ENCODE measurements around the gene OSBPL3. TPM values are rescaled to one million over a fixed set of nuclear protein-coding genes. Genes with fewer than 3 reads are reported as not detected.

The OSBPL3 gene
- polyA plus RNA-seq, 3 donors, result 2.6 to 9.2 (median 3.7) TPM

DNA sequence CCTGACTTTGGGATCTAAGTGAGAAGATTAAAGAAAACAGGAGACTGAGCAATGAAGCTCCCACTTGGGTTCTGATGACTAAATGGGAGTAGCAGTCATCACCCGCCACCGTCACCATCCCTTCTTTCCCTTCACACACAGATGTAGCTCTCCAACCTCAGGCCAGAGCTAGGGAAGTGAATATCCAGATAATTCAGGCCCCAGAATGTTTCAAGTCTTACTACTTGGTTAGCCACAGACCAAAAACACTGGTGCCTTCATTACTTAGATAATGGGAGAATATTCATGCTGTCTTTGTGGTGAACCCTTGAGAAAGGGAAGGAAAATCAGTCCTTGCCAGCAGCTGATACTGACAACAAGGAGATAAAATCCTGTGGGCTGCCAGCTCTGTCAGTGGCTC, 100.7 kb downstream of the OSBPL3 start:
- Mint-ChIP-seq H3K27ac (no peak overlapping the region), H3K4me3 (no peak overlapping the region), H3K36me3 (peaks cover 2 to 5% of the 10 kb centered on the region in 2 donors), H3K9me3 (no peaks in the 10 kb centered on the region), H3K4me1 (peaks cover 10% of the 10 kb centered on the region), H3K27me3 (ENCODE audit: low read depth in 3 of 3) (peaks cover 0 to 1% (median 0%) of the 10 kb centered on the region in 3 donors)
- Histone ChIP-seq H3K79me2 (ENCODE audit: insufficient read depth, low read length) (no peaks in the 10 kb centered on the region), H3K36me3 (replicated peaks in 1 of 2; ENCODE audit: control insufficient read depth in 1 of 2, insufficient read depth in 2 of 2, low read length in 2 of 2) (no peaks in the 10 kb centered on the region), H3K9me3 (replicated peaks in 1 of 2; ENCODE audit: control insufficient read depth in 1 of 2, insufficient read depth in 1 of 2, low read length in 2 of 2) (no peaks in the 10 kb centered on the region), H3K27ac (ENCODE audit: low read depth in 1 of 2, low read length in 2 of 2) (no peak overlapping the region), H3K4me1 (ENCODE audit: control insufficient read depth in 1 of 2, insufficient read depth in 2 of 2, low read length in 2 of 2) (peaks cover 0 to 5% of the 10 kb centered on the region in 2 donors), H3K4me2 (replicated peaks; ENCODE audit: extremely low read depth, low read length, poor library complexity, severe bottlenecking) (no peak overlapping the region), H3K4me3 (replicated peaks in 1 of 3; ENCODE audit: low read depth in 2 of 3, low read length in 3 of 3) (no peak overlapping the region), H3K27me3 (ENCODE audit: control insufficient read depth in 2 of 2, insufficient read depth in 2 of 2, low read length in 2 of 2) (no peaks in the 10 kb centered on the region), H3K9ac (ENCODE audit: insufficient read depth, low read length, poor library complexity, severe bottlenecking) (no peak overlapping the region), H2AFZ (ENCODE audit: insufficient read depth, low read depth, low read length, poor library complexity, severe bottlenecking) (no peak overlapping the region), H4K20me1 (ENCODE audit: insufficient read depth, low read length) (no peaks in the 10 kb centered on the region)
- WGBS (ENCODE audit: insufficient coverage), result no CpG with 5 or more reads among the region's 2 CpGs
- intact Hi-C loops (cut with micrococcal nuclease), result no loop called here
- TF ChIP-seq, protein P1, sequence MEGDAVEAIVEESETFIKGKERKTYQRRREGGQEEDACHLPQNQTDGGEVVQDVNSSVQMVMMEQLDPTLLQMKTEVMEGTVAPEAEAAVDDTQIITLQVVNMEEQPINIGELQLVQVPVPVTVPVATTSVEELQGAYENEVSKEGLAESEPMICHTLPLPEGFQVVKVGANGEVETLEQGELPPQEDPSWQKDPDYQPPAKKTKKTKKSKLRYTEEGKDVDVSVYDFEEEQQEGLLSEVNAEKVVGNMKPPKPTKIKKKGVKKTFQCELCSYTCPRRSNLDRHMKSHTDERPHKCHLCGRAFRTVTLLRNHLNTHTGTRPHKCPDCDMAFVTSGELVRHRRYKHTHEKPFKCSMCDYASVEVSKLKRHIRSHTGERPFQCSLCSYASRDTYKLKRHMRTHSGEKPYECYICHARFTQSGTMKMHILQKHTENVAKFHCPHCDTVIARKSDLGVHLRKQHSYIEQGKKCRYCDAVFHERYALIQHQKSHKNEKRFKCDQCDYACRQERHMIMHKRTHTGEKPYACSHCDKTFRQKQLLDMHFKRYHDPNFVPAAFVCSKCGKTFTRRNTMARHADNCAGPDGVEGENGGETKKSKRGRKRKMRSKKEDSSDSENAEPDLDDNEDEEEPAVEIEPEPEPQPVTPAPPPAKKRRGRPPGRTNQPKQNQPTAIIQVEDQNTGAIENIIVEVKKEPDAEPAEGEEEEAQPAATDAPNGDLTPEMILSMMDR (IDR thresholded peaks at IDR 0.05), result no peak
- no peak for DNase-seq

DNA sequence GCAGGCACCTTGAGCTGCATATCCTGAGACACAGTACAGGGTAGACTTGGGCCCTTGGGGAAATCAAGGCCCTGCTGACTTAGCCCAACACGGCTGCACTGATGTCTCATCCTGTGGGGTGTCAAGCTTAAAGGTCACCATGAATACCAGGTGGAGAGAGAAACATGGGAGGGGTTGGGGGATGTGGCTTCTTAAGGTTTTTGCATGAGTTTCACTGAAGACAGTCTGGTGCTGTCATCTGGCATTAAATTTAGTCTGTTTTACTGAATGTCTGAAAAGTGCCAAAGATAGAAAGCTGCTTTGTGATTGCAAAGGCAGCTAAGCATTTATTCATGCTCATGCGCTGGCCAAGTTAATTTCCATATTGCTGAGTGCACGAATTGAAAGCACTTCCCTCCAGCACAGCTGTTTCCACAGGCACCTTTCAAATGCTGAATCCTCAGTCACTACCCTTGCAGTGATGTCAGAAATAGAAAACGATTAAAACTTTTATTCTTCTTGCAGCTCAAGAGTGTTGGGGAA, 102.1 kb downstream of the OSBPL3 start:
- H2AFZ ChIP-seq (ENCODE audit: insufficient read depth, low read depth, low read length, poor library complexity, severe bottlenecking), result no peak overlapping the region
- no peaks in the 10 kb centered on the region for H3K9me3 ChIP-seq (replicated peaks in 1 of 2; ENCODE audit: control insufficient read depth in 1 of 2, insufficient read depth in 1 of 2, low read length in 2 of 2)
- no peaks in the 10 kb centered on the region for H3K27me3 ChIP-seq (ENCODE audit: control insufficient read depth in 2 of 2, insufficient read depth in 2 of 2, low read length in 2 of 2)
- Mint-ChIP-seq H3K4me1 (peaks cover 10% of the 10 kb centered on the region), H3K9me3 (no peaks in the 10 kb centered on the region), H3K36me3 (no peaks in the 10 kb centered on the region), H3K4me3 (peak overlapping the region in 1 of 2 donors; percentile 48), H3K27ac (peak overlapping the region in 1 of 7 donors; percentile 2), H3K27me3 (ENCODE audit: low read depth in 3 of 3) (peaks cover 0 to 4% (median 1%) of the 10 kb centered on the region in 3 donors)
- no peaks in the 10 kb centered on the region for H3K79me2 ChIP-seq (ENCODE audit: insufficient read depth, low read length)
- H3K9ac ChIP-seq (ENCODE audit: insufficient read depth, low read length, poor library complexity, severe bottlenecking), result no peak overlapping the region
- no peaks in the 10 kb centered on the region for H3K36me3 ChIP-seq (replicated peaks in 1 of 2; ENCODE audit: control insufficient read depth in 1 of 2, insufficient read depth in 2 of 2, low read length in 2 of 2)
- H3K4me3 ChIP-seq (replicated peaks in 1 of 3; ENCODE audit: low read depth in 2 of 3, low read length in 3 of 3), result no peak overlapping the region
- H3K27ac ChIP-seq (ENCODE audit: low read depth in 1 of 2, low read length in 2 of 2), result no peak overlapping the region
- peaks cover 0 to 5% of the 10 kb centered on the region in 2 donors for H3K4me1 ChIP-seq (ENCODE audit: control insufficient read depth in 1 of 2, insufficient read depth in 2 of 2, low read length in 2 of 2)
- H4K20me1 ChIP-seq (ENCODE audit: insufficient read depth, low read length), result no peaks in the 10 kb centered on the region
- 14% methylated on average over 3 of the region's 4 CpGs for WGBS (ENCODE audit: insufficient coverage)
- H3K4me2 ChIP-seq (replicated peaks; ENCODE audit: extremely low read depth, low read length, poor library complexity, severe bottlenecking), result no peak overlapping the region
- intact Hi-C loops (cut with micrococcal nuclease), result no loop called here
- no peak for DNase-seq
- TF ChIP-seq, protein P1 (IDR thresholded peaks at IDR 0.05), result no peak
